22Rv1 (cell line): Measurements from ENCODE around the gene ENOX2.

Source experiments
- H3K27ac ChIP-seq: fragments of 450-650 bp; 2 replicates; pipeline ENCODE4 v1.5.1; 2017
- ZFX ChIP-seq: fragments of 450-650 bp; IDR thresholded peaks from 2 replicates; pipeline ENCODE4 v1.6.1; 2017; ENCODE audit warnings: antibody characterized with exemption, borderline replicate concordance
- TF ChIP-seq, protein P1 (sequence below): fragments of 450-650 bp; IDR thresholded peaks from 2 replicates; pipeline ENCODE4 v1.5.1; 2017; ENCODE audit warnings: mild to moderate bottlenecking

The ENOX2 gene

DNA sequence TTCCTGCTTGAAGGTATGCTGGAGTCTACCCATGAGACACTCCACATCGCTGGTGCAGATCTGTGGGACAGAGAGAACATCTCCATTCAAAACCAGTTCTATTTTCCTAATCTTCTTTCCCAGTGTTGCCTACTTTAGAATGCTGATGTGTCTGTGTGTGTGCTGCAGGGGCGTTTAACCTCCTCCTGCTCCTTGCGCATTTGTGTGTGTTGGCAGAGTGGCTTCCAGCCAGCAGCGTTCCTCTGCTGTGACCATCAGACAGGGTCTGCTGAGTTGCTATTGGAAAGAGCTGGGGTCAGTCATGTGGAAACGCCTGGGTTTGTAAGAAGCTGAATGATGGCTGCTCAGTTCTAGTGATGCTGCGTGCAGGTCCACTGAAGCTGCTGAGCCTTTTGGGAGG is 277.6 kb downstream of the ENOX2 start:
- TF ChIP-seq, protein P1, sequence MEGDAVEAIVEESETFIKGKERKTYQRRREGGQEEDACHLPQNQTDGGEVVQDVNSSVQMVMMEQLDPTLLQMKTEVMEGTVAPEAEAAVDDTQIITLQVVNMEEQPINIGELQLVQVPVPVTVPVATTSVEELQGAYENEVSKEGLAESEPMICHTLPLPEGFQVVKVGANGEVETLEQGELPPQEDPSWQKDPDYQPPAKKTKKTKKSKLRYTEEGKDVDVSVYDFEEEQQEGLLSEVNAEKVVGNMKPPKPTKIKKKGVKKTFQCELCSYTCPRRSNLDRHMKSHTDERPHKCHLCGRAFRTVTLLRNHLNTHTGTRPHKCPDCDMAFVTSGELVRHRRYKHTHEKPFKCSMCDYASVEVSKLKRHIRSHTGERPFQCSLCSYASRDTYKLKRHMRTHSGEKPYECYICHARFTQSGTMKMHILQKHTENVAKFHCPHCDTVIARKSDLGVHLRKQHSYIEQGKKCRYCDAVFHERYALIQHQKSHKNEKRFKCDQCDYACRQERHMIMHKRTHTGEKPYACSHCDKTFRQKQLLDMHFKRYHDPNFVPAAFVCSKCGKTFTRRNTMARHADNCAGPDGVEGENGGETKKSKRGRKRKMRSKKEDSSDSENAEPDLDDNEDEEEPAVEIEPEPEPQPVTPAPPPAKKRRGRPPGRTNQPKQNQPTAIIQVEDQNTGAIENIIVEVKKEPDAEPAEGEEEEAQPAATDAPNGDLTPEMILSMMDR = no peak
- no peak for TF ChIP-seq ZFX
- H3K27ac ChIP-seq = no peak overlapping the region

GRCh38 chrX:130623518-130623917 is 279.5 kb downstream of the ENOX2 start:
- no peak overlapping the region for H3K27ac ChIP-seq
- TF ChIP-seq, protein P1 = no peak
- TF ChIP-seq ZFX = no peak

DNA sequence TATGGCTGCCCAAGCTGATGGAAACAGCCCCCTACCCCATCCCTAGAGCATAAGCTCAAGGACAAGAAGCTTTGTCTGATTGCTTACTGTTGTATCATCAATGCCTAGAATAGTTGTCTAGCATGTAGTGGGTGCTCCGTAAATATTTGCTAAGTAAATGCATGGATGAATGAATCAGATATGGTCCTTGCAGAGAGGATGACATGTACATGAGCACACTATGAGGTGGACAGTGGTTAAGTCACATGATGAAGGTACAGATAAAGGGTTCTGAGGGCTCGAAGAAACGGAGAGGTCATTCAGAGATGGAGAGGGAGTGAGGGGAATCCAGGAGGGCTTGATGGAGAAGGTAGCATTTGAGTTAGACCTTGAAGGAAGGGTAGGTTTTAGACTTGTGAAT is 287.1 kb downstream of the ENOX2 start:
- no peak for TF ChIP-seq ZFX
- TF ChIP-seq, protein P1 = no peak

GRCh38 chrX:130607431-130607830 is 295.6 kb downstream of the ENOX2 start:
- H3K27ac ChIP-seq = no peak overlapping the region
- TF ChIP-seq ZFX = no peak

More for the DNA sequence above, 287.1 kb downstream of the ENOX2 start:
- H3K27ac ChIP-seq = no peak overlapping the region

- TF ChIP-seq ZFX = no peak
- TF ChIP-seq, protein P1 = no peak
- H3K27ac ChIP-seq = no peak overlapping the region
These were observed 296.6 kb downstream of the ENOX2 start for GRCh38 chrX:130606425-130606824.

- TF ChIP-seq, protein P1 = no peak
- TF ChIP-seq ZFX = no peak
- no peak overlapping the region for H3K27ac ChIP-seq
These were observed 298.1 kb downstream of the ENOX2 start for GRCh38 chrX:130604882-130605281.

- H3K27ac ChIP-seq = no peak overlapping the region
- TF ChIP-seq ZFX = no peak
- TF ChIP-seq, protein P1 = no peak
These were observed 308.5 kb downstream of the ENOX2 start for GRCh38 chrX:130594453-130594916.

- no peak overlapping the region for H3K27ac ChIP-seq
These were observed 309.1 kb downstream of the ENOX2 start for GRCh38 chrX:130593911-130594310.

More at GRCh38 chrX:130593911-130594310, 309.1 kb downstream of the ENOX2 start:
- TF ChIP-seq ZFX = no peak
- TF ChIP-seq, protein P1 = no peak
